Bronchial epithelial cell (primary cell): ENCODE measurements around the gene MPHOSPH6. TPM values are rescaled to one million over a fixed set of nuclear protein-coding genes. Genes with fewer than 3 reads are reported as not detected.
A peak's percentile ranks its signal among the peaks of the same experiment; 100 is the strongest.

Experiments
- DNase-seq: peaks from one replicate; pipeline ENCODE4 v3.0.0-alpha.2; 2010; ENCODE audit warnings: low read depth
- FAIRE-seq: peaks from 2 replicates; lab custom pipeline; 2011; peaks lifted over from hg19 to GRCh38; lab: Jason Lieb, UNC
- H3K27me3 ChIP-seq: 2 replicates; pipeline ENCODE4 v1.5.1; 2011; ENCODE audit warnings: low read length; ENCODE audit not compliant: control insufficient read depth, insufficient read depth
- H3K36me3 ChIP-seq: 2 replicates; pipeline ENCODE4 v1.5.1; 2011; ENCODE audit warnings: low read length; ENCODE audit not compliant: control insufficient read depth, insufficient read depth
- H3K4me3 ChIP-seq: 2 replicates; pipeline ENCODE4 v1.5.1; 2011; ENCODE audit warnings: mild to moderate bottlenecking, low read depth, low read length, control low read depth
- total RNA-seq: library from RNA; depleted of rRNA; stranded (reverse); fragments of >200 nt; gene quantifications from 2 replicates; pipeline ENCODE4 v1.2.1, GENCODE V29; 2014
- TF ChIP-seq, protein P1 (sequence below): IDR thresholded peaks from 2 replicates; pipeline ENCODE4 v1.5.1; 2011; ENCODE audit warnings: mild to moderate bottlenecking, moderate library complexity, low read length, control low read depth, inconsistent platforms; ENCODE audit not compliant: insufficient read depth, severe bottlenecking

The MPHOSPH6 gene
- total RNA-seq, 1 donor from 2014 or later = 91.9 TPM

GRCh38 chr16:82138478-82139285, 31.3 kb downstream of the MPHOSPH6 start:
- Histone ChIP-seq H3K36me3 (no peaks in the 10 kb centered on the region), H3K4me3 (peak overlapping the region; percentile 12), H3K27me3 (no peaks in the 10 kb centered on the region)
- no peak for DNase-seq
- FAIRE-seq = no peak
- TF ChIP-seq, protein P1, sequence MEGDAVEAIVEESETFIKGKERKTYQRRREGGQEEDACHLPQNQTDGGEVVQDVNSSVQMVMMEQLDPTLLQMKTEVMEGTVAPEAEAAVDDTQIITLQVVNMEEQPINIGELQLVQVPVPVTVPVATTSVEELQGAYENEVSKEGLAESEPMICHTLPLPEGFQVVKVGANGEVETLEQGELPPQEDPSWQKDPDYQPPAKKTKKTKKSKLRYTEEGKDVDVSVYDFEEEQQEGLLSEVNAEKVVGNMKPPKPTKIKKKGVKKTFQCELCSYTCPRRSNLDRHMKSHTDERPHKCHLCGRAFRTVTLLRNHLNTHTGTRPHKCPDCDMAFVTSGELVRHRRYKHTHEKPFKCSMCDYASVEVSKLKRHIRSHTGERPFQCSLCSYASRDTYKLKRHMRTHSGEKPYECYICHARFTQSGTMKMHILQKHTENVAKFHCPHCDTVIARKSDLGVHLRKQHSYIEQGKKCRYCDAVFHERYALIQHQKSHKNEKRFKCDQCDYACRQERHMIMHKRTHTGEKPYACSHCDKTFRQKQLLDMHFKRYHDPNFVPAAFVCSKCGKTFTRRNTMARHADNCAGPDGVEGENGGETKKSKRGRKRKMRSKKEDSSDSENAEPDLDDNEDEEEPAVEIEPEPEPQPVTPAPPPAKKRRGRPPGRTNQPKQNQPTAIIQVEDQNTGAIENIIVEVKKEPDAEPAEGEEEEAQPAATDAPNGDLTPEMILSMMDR = no peak

- no peak overlapping the region for H3K4me3 ChIP-seq
- no peak for DNase-seq
- no peaks in the 10 kb centered on the region for H3K27me3 ChIP-seq
- TF ChIP-seq, protein P1 = no peak
- FAIRE-seq = no peak
- H3K36me3 ChIP-seq = no peaks in the 10 kb centered on the region
Observed at GRCh38 chr16:82137822-82138167, 32.2 kb downstream of the MPHOSPH6 start.

DNA sequence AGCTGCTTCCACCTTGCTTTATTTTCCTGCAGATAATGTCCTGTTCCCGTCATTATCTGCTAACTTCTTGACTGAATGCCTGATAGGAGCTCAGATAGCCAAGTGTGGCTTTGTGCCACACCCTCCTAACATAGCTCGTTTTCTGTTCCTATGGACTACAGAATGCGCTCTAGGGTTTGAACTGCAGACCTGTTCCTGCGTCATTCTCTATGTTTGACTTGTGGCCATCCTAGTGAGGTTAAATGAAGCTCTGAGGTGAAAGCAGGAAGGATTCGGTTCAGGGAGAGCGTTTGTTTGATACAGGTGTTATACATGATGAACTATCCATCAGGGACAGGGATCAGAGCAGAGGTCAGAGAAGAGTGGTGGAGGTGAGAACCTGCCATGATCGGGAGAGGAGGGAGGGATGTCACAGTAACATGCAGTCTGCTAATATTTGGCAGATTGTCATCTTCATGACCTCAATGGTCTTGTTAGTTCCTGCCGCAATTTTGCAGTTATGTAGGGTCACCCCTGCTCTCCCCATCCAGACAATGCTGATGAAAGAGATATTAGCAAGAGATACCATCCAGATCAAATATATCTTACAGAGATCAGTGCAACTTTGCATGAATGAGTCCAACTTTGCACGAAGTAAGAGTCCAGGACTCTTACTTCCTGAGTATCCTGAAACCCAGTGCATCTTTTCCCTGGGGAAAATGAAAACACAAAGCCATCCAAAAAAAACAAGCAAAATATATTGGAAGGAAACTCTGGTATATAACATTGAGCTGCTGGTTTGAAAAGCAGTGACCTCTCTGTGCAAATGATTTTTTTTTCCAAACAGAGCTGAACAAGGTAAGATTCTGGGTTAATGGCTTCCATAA, 32.8 kb downstream of the MPHOSPH6 start:
- DNase-seq (no peak), FAIRE-seq (peak; percentile 32)
- Histone ChIP-seq H3K36me3 (no peaks in the 10 kb centered on the region), H3K4me3 (no peak overlapping the region), H3K27me3 (no peaks in the 10 kb centered on the region)
- TF ChIP-seq, protein P1 = no peak

GRCh38 chr16:82135844-82136243, 34.2 kb downstream of the MPHOSPH6 start:
- DNase-seq (no peak), FAIRE-seq (no peak)
- H3K4me3 ChIP-seq = no peak overlapping the region
- no peaks in the 10 kb centered on the region for H3K27me3 ChIP-seq
- TF ChIP-seq, protein P1 = no peak
- H3K36me3 ChIP-seq = no peaks in the 10 kb centered on the region

DNA sequence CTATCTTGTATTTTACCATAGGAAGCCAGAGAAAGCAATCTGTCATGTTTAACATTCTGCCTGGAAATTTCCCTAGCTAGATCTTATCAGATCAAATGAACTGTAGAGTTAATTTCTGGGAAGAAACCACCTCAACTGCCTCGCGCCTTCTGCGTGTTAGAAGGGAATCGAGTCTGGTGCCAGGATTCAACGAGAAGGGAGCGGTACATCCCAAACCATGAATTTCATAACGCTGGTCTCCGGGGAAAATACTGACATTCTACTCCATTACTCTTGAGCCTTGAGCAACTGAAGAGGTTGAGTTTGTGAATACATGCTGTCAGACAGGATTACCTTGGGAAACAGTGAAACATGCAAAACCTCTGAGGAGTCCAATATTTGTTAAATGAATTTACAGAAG, 35.2 kb downstream of the MPHOSPH6 start:
- TF ChIP-seq, protein P1 = no peak
- H3K27me3 ChIP-seq = no peaks in the 10 kb centered on the region
- DNase-seq (no peak), FAIRE-seq (no peak)
- H3K4me3 ChIP-seq = no peak overlapping the region
- H3K36me3 ChIP-seq = no peaks in the 10 kb centered on the region
